ENCODE results near the gene TMEM198.

DNA sequence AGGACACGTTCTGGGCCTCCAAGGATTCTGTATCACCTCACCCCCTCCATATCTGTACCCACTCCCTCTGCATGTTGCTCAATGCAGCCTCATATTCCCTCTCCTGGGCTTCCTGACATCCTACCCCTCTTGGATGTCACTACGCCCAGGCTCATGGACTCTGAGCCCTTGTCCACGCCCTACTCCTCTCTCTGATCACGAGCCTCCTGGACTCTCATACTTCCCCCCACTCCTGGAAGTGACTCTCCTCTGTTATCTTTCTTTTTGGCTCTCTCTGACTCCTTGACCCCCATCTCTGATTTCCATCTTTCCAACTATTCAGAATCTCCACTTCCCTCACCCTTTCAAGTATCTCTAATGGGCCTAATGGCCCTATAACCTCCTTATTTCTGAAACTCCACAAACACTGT lies 2.1 kb downstream of the TMEM198 start:
- TF ChIP-seq, protein P1, sequence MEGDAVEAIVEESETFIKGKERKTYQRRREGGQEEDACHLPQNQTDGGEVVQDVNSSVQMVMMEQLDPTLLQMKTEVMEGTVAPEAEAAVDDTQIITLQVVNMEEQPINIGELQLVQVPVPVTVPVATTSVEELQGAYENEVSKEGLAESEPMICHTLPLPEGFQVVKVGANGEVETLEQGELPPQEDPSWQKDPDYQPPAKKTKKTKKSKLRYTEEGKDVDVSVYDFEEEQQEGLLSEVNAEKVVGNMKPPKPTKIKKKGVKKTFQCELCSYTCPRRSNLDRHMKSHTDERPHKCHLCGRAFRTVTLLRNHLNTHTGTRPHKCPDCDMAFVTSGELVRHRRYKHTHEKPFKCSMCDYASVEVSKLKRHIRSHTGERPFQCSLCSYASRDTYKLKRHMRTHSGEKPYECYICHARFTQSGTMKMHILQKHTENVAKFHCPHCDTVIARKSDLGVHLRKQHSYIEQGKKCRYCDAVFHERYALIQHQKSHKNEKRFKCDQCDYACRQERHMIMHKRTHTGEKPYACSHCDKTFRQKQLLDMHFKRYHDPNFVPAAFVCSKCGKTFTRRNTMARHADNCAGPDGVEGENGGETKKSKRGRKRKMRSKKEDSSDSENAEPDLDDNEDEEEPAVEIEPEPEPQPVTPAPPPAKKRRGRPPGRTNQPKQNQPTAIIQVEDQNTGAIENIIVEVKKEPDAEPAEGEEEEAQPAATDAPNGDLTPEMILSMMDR (conservative IDR thresholded peaks at IDR 0.05 in 1 of 2, IDR thresholded peaks at IDR 0.05 in 1 of 2; ENCODE audit: extremely low read depth in 1 of 2, insufficient read depth in 1 of 2, low read depth in 1 of 2, low read length in 2 of 2): no peak
- TF ChIP-seq EZH2 (IDR thresholded peaks at IDR 0.05; ENCODE audit: borderline replicate concordance, low read length): no peak
